MV-4-11 (cell line): ENCODE results near the gene DRICH1.
"Not testable (repeated sequence)": the region's sequence is repeated elsewhere in the genome, so short reads cannot be mapped to it uniquely, and the experiment has no call there.

Experiments
- DNase-seq: peaks from one replicate; lab custom pipeline; 2025; lab: John Stamatoyannopoulos, UW

DRICH1 gene

GRCh38 chr22:23598805-23599518 lies 33.2 kb downstream of the DRICH1 start:
- no peak for DNase-seq

GRCh38 chr22:23597576-23598268 lies 34.4 kb downstream of the DRICH1 start:
- not testable (repeated sequence) for DNase-seq

- not testable (repeated sequence) for DNase-seq
These were observed 36.2 kb downstream of the DRICH1 start for GRCh38 chr22:23595904-23596303.

GRCh38 chr22:23591846-23592245 lies 40.3 kb downstream of the DRICH1 start:
- DNase-seq: no peak

GRCh38 chr22:23591201-23591791 lies 40.8 kb downstream of the DRICH1 start:
- DNase-seq: peak; percentile 45

- no peak for DNase-seq
These were observed 48.3 kb downstream of the DRICH1 start for GRCh38 chr22:23583836-23584235.

- no peak for DNase-seq
These were observed 49.0 kb downstream of the DRICH1 start for GRCh38 chr22:23583153-23583552.

- DNase-seq: no peak
These were observed 50.9 kb downstream of the DRICH1 start for GRCh38 chr22:23581260-23581650.

GRCh38 chr22:23580576-23581259 lies 51.4 kb downstream of the DRICH1 start:
- DNase-seq: peak; percentile 31

- peak; percentile 22 for DNase-seq
These were observed 52.1 kb downstream of the DRICH1 start, which contains the start of gene IGLL1 for GRCh38 chr22:23579870-23580575. TSS of gene IGLL1 (minus strand) at chr22:23580290. CDS start at chr22:23580190, 100 bp downstream.

- no peak for DNase-seq
These were observed 52.8 kb downstream of the DRICH1 start for GRCh38 chr22:23579280-23579679.

- no peak for DNase-seq
These were observed 53.8 kb downstream of the DRICH1 start for GRCh38 chr22:23578306-23578705.

- no peak for DNase-seq
These were observed 55.4 kb downstream of the DRICH1 start for GRCh38 chr22:23576681-23577080.

GRCh38 chr22:23575601-23576000 lies 56.5 kb downstream of the DRICH1 start:
- DNase-seq: no peak

- no peak for DNase-seq
These were observed 57.2 kb downstream of the DRICH1 start for GRCh38 chr22:23574877-23575276.

- no peak for DNase-seq
These were observed 57.7 kb downstream of the DRICH1 start for GRCh38 chr22:23574371-23574811.

- DNase-seq: not testable (repeated sequence)
These were observed 58.4 kb downstream of the DRICH1 start for GRCh38 chr22:23573701-23574235.

GRCh38 chr22:23573106-23573505 lies 59.0 kb downstream of the DRICH1 start:
- not testable (repeated sequence) for DNase-seq

GRCh38 chr22:23571486-23571885 lies 60.6 kb downstream of the DRICH1 start:
- DNase-seq: no peak

- no peak for DNase-seq
These were observed 61.4 kb downstream of the DRICH1 start for GRCh38 chr22:23570681-23571080.

- DNase-seq: no peak
These were observed 62.4 kb downstream of the DRICH1 start for GRCh38 chr22:23569716-23570115.
